GM19035 (cell line): ENCODE measurements around the gene TBCE.

Source experiments
- ATAC-seq: cut with Tn5 transposase; IDR thresholded peaks from one replicate; pipeline ENCODE4 v1.9.1; 2021; ENCODE audit not compliant: unreplicated experiment

TBCE gene

GRCh38 chr1:235408503-235408960, 41.3 kb downstream of the TBCE start:
- no peak for ATAC-seq

- ATAC-seq: no peak
These were observed 42.0 kb downstream of the TBCE start for GRCh38 chr1:235409042-235409820.

- no peak for ATAC-seq
These were observed 43.2 kb downstream of the TBCE start for GRCh38 chr1:235410467-235410866.

GRCh38 chr1:235411489-235412486, 44.6 kb downstream of the TBCE start:
- ATAC-seq: no peak

- ATAC-seq: peak; percentile 86
These were observed 48.0 kb downstream of the TBCE start for GRCh38 chr1:235415008-235415904.

GRCh38 chr1:235416662-235417049, 49.4 kb downstream of the TBCE start:
- ATAC-seq: no peak

- ATAC-seq: peak; percentile 54
These were observed 50.0 kb downstream of the TBCE start for GRCh38 chr1:235417086-235417697.

GRCh38 chr1:235421751-235422150, 54.5 kb downstream of the TBCE start:
- ATAC-seq: no peak

- ATAC-seq: no peak
These were observed 56.0 kb downstream of the TBCE start for GRCh38 chr1:235423214-235423652.

GRCh38 chr1:235424092-235424491, 56.9 kb downstream of the TBCE start:
- ATAC-seq: no peak

GRCh38 chr1:235425357-235425756, 58.1 kb downstream of the TBCE start:
- ATAC-seq: no peak

- ATAC-seq: no peak
These were observed 58.9 kb downstream of the TBCE start for GRCh38 chr1:235426143-235426542.

GRCh38 chr1:235426680-235427079, 59.5 kb downstream of the TBCE start:
- ATAC-seq: no peak

GRCh38 chr1:235427447-235427846, 60.2 kb downstream of the TBCE start:
- no peak for ATAC-seq

GRCh38 chr1:235429143-235429542, 61.9 kb downstream of the TBCE start:
- no peak for ATAC-seq

- no peak for ATAC-seq
These were observed 63.8 kb downstream of the TBCE start for GRCh38 chr1:235430991-235431390.

GRCh38 chr1:235434001-235434400, 66.8 kb downstream of the TBCE start:
- ATAC-seq: no peak

GRCh38 chr1:235441159-235441685, 74.0 kb downstream of the TBCE start:
- ATAC-seq: no peak

GRCh38 chr1:235442788-235443429, 75.7 kb downstream of the TBCE start:
- ATAC-seq: no peak
